Endothelial cell of umbilical vein (primary cell): ENCODE data around the gene DPH2. TPM values are rescaled to one million over a fixed set of nuclear protein-coding genes. Genes with fewer than 3 reads are reported as not detected.

Experiments
- BruUV-seq: library from RNA; stranded (reverse); fragments of 400-500 nt; replicated peaks from 2 replicates; lab custom pipeline; 2021; lab: Mats Ljungman, UMichigan
- CTCF ChIA-PET: fragments of 300-600, 350-600 bp; sonication (Branson Sonifier 250); formaldehyde crosslinking; loops from one replicate; lab custom pipeline; 2021; ENCODE audit warnings: antibody characterized with exemption, inconsistent platforms; lab: Charles Lee
- POLR2A ChIA-PET: fragments of 300-600, 350-600 bp; sonication (Branson Sonifier 250); formaldehyde crosslinking; loops from one replicate; lab custom pipeline; 2021; ENCODE audit warnings: antibody characterized with exemption, inconsistent platforms; lab: Charles Lee
- DNase-seq: peaks from one replicate; pipeline ENCODE4 v3.0.0-alpha.2; 2011; ENCODE audit warnings: low read depth, low spot score
- FAIRE-seq: peaks from 2 replicates; lab custom pipeline; 2011; peaks lifted over from hg19 to GRCh38; lab: Jason Lieb, UNC
- H2AFZ ChIP-seq: 2 replicates; pipeline ENCODE4 v1.6.0; 2012; ENCODE audit warnings: low read depth, low read length, control low read depth, inconsistent platforms
- H3K27ac ChIP-seq: 2 replicates; pipeline ENCODE4 v1.5.1; 2011; ENCODE audit warnings: low read depth, mild to moderate bottlenecking, control low read depth, low read length, moderate library complexity; ENCODE audit not compliant: insufficient read depth
- H3K27me3 ChIP-seq, 2 experiments: 2 replicates each; pipeline versions ENCODE4 v1.6.0 to v1.6.1; 2011; ENCODE audit warnings: low read length in 2 of 2, mixed read lengths in 1 of 2; ENCODE audit not compliant: control insufficient read depth in 2 of 2, insufficient read depth in 2 of 2
- H3K36me3 ChIP-seq, 2 experiments: 2 replicates in 1 of 2; 3 replicates in 1 of 2; pipeline ENCODE4 v1.5.1; 2011; ENCODE audit warnings: low read length in 2 of 2, mild to moderate bottlenecking in 1 of 2, moderate library complexity in 1 of 2; ENCODE audit not compliant: control insufficient read depth in 2 of 2, insufficient read depth in 2 of 2; ENCODE audit errors: extremely low read depth in 1 of 2
- H3K4me1 ChIP-seq: 3 replicates; pipeline ENCODE4 v1.5.1; 2011; ENCODE audit warnings: mild to moderate bottlenecking, low read length; ENCODE audit not compliant: control insufficient read depth, insufficient read depth; ENCODE audit errors: extremely low read depth
- H3K4me2 ChIP-seq: 2 replicates; pipeline ENCODE4 v1.6.1; 2011; ENCODE audit warnings: low read length, control low read depth, mixed read lengths; ENCODE audit not compliant: insufficient read depth
- H3K4me3 ChIP-seq, 3 experiments: fragments of 200-600 bp in 1 of 3; sonication (generic), shearing (Covaris generic) in 1 of 3; replicated peaks in 1 of 3; 2 replicates each; pipeline ENCODE4 v1.5.1; 2011 to 2016; ENCODE audit warnings: control low read depth in 3 of 3, low read length in 3 of 3, mild to moderate bottlenecking in 2 of 3, inconsistent platforms in 1 of 3, low read depth in 1 of 3, moderate library complexity in 1 of 3; ENCODE audit not compliant: insufficient read depth in 1 of 3
- H3K79me2 ChIP-seq: 2 replicates; pipeline ENCODE4 v1.6.0; 2012; ENCODE audit warnings: low read length, inconsistent platforms; ENCODE audit not compliant: control insufficient read depth, insufficient read depth
- H3K9ac ChIP-seq: replicated peaks from 2 replicates; pipeline ENCODE3; 2011; ENCODE audit warnings: low read length, control low read depth; ENCODE audit not compliant: insufficient read depth; ENCODE audit errors: extremely low read depth
- H3K9me1 ChIP-seq: replicated peaks from 3 replicates; pipeline ENCODE4 v1.6.0; 2011; ENCODE audit warnings: mild to moderate bottlenecking, low read length; ENCODE audit not compliant: control insufficient read depth, insufficient read depth; ENCODE audit errors: extremely low read depth
- H3K9me3 ChIP-seq: replicated peaks from 2 replicates; pipeline ENCODE4 v1.5.1; 2012; ENCODE audit warnings: low read length, inconsistent platforms; ENCODE audit not compliant: control insufficient read depth, insufficient read depth
- H4K20me1 ChIP-seq: replicated peaks from 2 replicates; pipeline ENCODE3; 2011; ENCODE audit warnings: mild to moderate bottlenecking, low read length; ENCODE audit not compliant: control insufficient read depth, insufficient read depth; ENCODE audit errors: extremely low read depth
- CTCF ChIP-seq, 2 donors: IDR thresholded peaks; 1 replicate in 1 of 2; 2 replicates in 1 of 2; pipeline ENCODE4 v1.5.1; 2011; ENCODE audit warnings: low read length in 2 of 2, mild to moderate bottlenecking in 2 of 2, moderate library complexity in 2 of 2, control low read depth in 1 of 2, inconsistent platforms in 1 of 2, low read depth in 1 of 2; ENCODE audit not compliant: insufficient read depth in 1 of 2; ENCODE audit errors: extremely low read depth in 1 of 2
- EZH2 ChIP-seq: IDR thresholded peaks from 2 replicates; pipeline ENCODE4 v1.6.1; 2012; ENCODE audit warnings: borderline replicate concordance, low read depth, mild to moderate bottlenecking, moderate library complexity, low read length, inconsistent platforms; ENCODE audit not compliant: severe bottlenecking
- FOS ChIP-seq: IDR thresholded peaks from 2 replicates; pipeline ENCODE4 v1.6.1; 2011; ENCODE audit warnings: mild to moderate bottlenecking, low read length, moderate library complexity, borderline replicate concordance; ENCODE audit not compliant: insufficient read depth
- GATA2 ChIP-seq: IDR thresholded peaks from 2 replicates; pipeline ENCODE4 v1.7.0; 2011; ENCODE audit warnings: low read depth, mild to moderate bottlenecking, moderate library complexity, mixed read lengths, low read length; ENCODE audit not compliant: insufficient read length, insufficient read depth
- JUN ChIP-seq: IDR thresholded peaks from 2 replicates; pipeline ENCODE4 v1.6.1; 2011; ENCODE audit warnings: borderline replicate concordance, low read depth; ENCODE audit not compliant: insufficient read length, insufficient read depth
- MAX ChIP-seq: IDR thresholded peaks from 2 replicates; pipeline ENCODE4 v1.6.1; 2011; ENCODE audit not compliant: insufficient read depth, insufficient read length
- MYC ChIP-seq: IDR thresholded peaks from one replicate; pipeline ENCODE4 v1.6.1; 2011; ENCODE audit warnings: mild to moderate bottlenecking, low read depth, low read length
- POLR2A ChIP-seq: IDR thresholded peaks from 2 replicates; pipeline ENCODE4 v1.6.1; 2012; ENCODE audit warnings: low read depth, mild to moderate bottlenecking, control low read depth, low read length
- POLR2AphosphoS5 ChIP-seq: IDR thresholded peaks from 2 replicates; pipeline ENCODE4 v1.6.1; 2012; ENCODE audit warnings: low read depth, mild to moderate bottlenecking, control low read depth, low read length, moderate library complexity; ENCODE audit not compliant: insufficient read depth
- dilution Hi-C: fragments of 300-500 bp; cut with MboI; formaldehyde crosslinking; loops from one replicate; pipeline ENCODE4 v1.15.0; 2019; ENCODE audit warnings: low sequenced_read_pairs; ENCODE audit not compliant: extremely low pct_ligation_motif_present
- intact Hi-C: fragments of 100-400 bp; cut with micrococcal nuclease; formaldehyde crosslinking; loops from one replicate; pipeline ENCODE4 v1.10.0; 2022
- polyA plus RNA-seq, 4 experiments: library from polyadenylated mRNA; depleted of rRNA in 3 of 4; stranded (reverse) in 3 of 4; unstranded in 1 of 4; fragments of >200 nt; gene quantifications; 2 replicates each; pipeline versions ENCODE4 v1.2.1 to v1.2.3, GENCODE V29; 2011 to 2012; ENCODE audit warnings: missing spikeins in 1 of 4
- total RNA-seq: library from RNA; stranded (reverse); gene quantifications from 2 replicates; pipeline ENCODE4 v1.2.3, GENCODE V29; 2021

DPH2 gene
- total and polyA plus RNA-seq, 2 donors (not counting 3 experiments of a cell fraction or from before 2014, with no cell fraction given) = 28.1 to 59.1 TPM

- dilution Hi-C loops = no loop called here
- no peak overlapping the region for H2AFZ ChIP-seq
- no peaks in the 10 kb centered on the region for H3K36me3 ChIP-seq
- H3K9me3 ChIP-seq = no peaks in the 10 kb centered on the region
- no peaks in the 10 kb centered on the region for H3K79me2 ChIP-seq
- no TSS peak for BruUV-seq
- no peak overlapping the region for H3K4me2 ChIP-seq
- H3K27me3 ChIP-seq = no peaks in the 10 kb centered on the region
- no peak for DNase-seq
- no peak overlapping the region for H3K9ac ChIP-seq
- POLR2A ChIA-PET = no interaction called here
- no peaks in the 10 kb centered on the region for H3K4me1 ChIP-seq
- TF ChIP-seq EZH2 = no peak
- TF ChIP-seq CTCF (IDR thresholded peaks at IDR 0.05; ENCODE audit: extremely low read depth in 1 of 2, insufficient read depth in 1 of 2, low read depth in 1 of 2, low read length in 2 of 2) = no peak
- no peak for TF ChIP-seq JUN
- no peak for TF ChIP-seq POLR2AphosphoS5
- no peak for TF ChIP-seq FOS
- TF ChIP-seq GATA2 = no peak
- no peak for TF ChIP-seq POLR2A
- no peak for TF ChIP-seq MAX
- no peak for TF ChIP-seq MYC
- CTCF ChIA-PET = interaction anchor here (0.9 to 4.5 kb wide), 3 partner anchors 13 to 48 kb away, joined by 3 to 21 read pairs (median 4); no protein-coding TSS in a partner anchor
- H3K9me1 ChIP-seq = no peaks in the 10 kb centered on the region
- H3K4me3 ChIP-seq = no peak overlapping the region
- no peak overlapping the region for H3K27ac ChIP-seq
- H4K20me1 ChIP-seq = no peaks in the 10 kb centered on the region
- intact Hi-C loops = loop anchor here (10.0 kb wide), 1 partner anchor 215 kb away; the partner anchor contains the start of gene DMAP1
- FAIRE-seq = no peak
Observed at GRCh38 chr1:44000122-44000665, 30.4 kb downstream of the DPH2 start.
